Adrenal gland (tissue), 12 donors: ENCODE data around the gene CFTR. TPM values are rescaled to one million over a fixed set of nuclear protein-coding genes. Genes with fewer than 3 reads are reported as not detected.

ENCODE experiments used
- DNase-seq, 7 donors: peaks; one replicate each; pipeline ENCODE4 v3.0.0-alpha.2; 2019 to 2020
- H3K27ac ChIP-seq, 5 donors: fragments of 200-600 bp; sonication (generic) in 4 of 5; 1 replicate in 3 of 5; 2 replicates in 2 of 5; pipeline versions ENCODE4 v1.5.1 to v1.8.0; 2016 to 2020; ENCODE audit warnings: mild to moderate bottlenecking in 1 of 5
- H3K27me3 ChIP-seq: fragments of 200-600 bp; 2 replicates; pipeline ENCODE4 v1.8.0; 2021
- H3K36me3 ChIP-seq, 2 donors: fragments of 200-600 bp; replicated peaks in 1 of 2; 1 replicate in 1 of 2; 2 replicates in 1 of 2; pipeline versions ENCODE4 v1.5.1 to v1.8.0; 2018 to 2022
- H3K4me1 ChIP-seq, 2 donors: fragments of 200-600 bp; replicated peaks in 1 of 2; 1 replicate in 1 of 2; 2 replicates in 1 of 2; pipeline versions ENCODE4 v1.5.1 to v1.8.0; 2018 to 2021
- H3K4me3 ChIP-seq, 4 donors: fragments of 200-600 bp; sonication (generic) in 3 of 4; one replicate each; pipeline ENCODE4 v1.5.1; 2016 to 2018
- H3K9me3 ChIP-seq, 3 donors: fragments of 200-600 bp; sonication (generic) in 1 of 3; replicated peaks in 1 of 3; 1 replicate in 2 of 3; 2 replicates in 1 of 3; pipeline versions ENCODE4 v1.5.1 to v1.8.0; 2016 to 2021
- CTCF ChIP-seq, 6 experiments: fragments of 450-650 bp in 4 of 6; fragments of 200-600 bp in 2 of 6; sonication (generic) in 1 of 6; IDR thresholded peaks; 1 replicate in 5 of 6; 2 replicates in 1 of 6; pipeline versions ENCODE4 v1.5.1 to v1.8.0; 2016 to 2021; ENCODE audit warnings: antibody characterized with exemption in 6 of 6, mild to moderate bottlenecking in 2 of 6, moderate library complexity in 1 of 6
- POLR2A ChIP-seq, 2 donors: fragments of 450-650 bp; IDR thresholded peaks; one replicate each; pipeline ENCODE4 v1.6.1; 2017; ENCODE audit warnings: antibody characterized with exemption in 2 of 2, mild to moderate bottlenecking in 2 of 2, moderate library complexity in 1 of 2
- WGBS, 4 donors: extraction: QIAGEN DNeasy Blood & Tissue Kit in 2 of 4; methylation state at CpG; one replicate each; pipeline versions ENCODE4 v1.1.5 to v1.1.7; 2013 to 2017; 5-methylcytosine and 5-hydroxymethylcytosine counted together
- intact Hi-C, 2 donors: fragments of 100-400 bp; cut with DNase I; formaldehyde crosslinking; loops; one replicate each; pipeline versions ENCODE4 v1.14.1 to v1.15.0; 2022 to 2023
- polyA plus RNA-seq, 3 donors: library from polyadenylated mRNA; stranded (reverse); fragments of 200-250 nt in 2 of 3; fragments of 350-450 nt in 1 of 3; fragmentation: Illumina TruSeq in 1 of 3; extraction: RNeasy Lipid Tissue Mini Kit (QIAGEN cat#74804) in 1 of 3; gene quantifications; one replicate each; pipeline ENCODE4 v1.2.3, GENCODE V29; 2013 to 2014
- total RNA-seq, 9 donors: library from RNA; depleted of rRNA in 4 of 9; stranded (reverse); fragments of >200 nt in 4 of 9; fragments of 120-200 nt in 1 of 9; fragmentation: NEBNext Ultra II Directional in 1 of 9; extraction: Animal tissue kit (Norgen Biotek cat#: 25700) in 1 of 9; gene quantifications; one replicate each; pipeline versions ENCODE4 v1.1.0 to v1.2.4, GENCODE V29; 2013 to 2023
- donor health status: healthy with polysubstance abuse.
- donor health status: Bipolar disorder and iron deficiency.
- donor health status: DM: yes; HTN: yes; CAD: no.
- donor health status: DM: no; HTN: no; CAD: no.
- donor health status: DM: no; HTN: no; CAD: no.
- donor health status: DM: yes; HTN: yes; CAD: no.

CFTR gene
- total and polyA plus RNA-seq, 12 donors: 0.07 to 0.22 (median 0.08) TPM; not detected in 9

GRCh38 chr7:117682681-117683385 lies 203.0 kb downstream of the CFTR start:
- DNase-seq: peak in 3 of 7 donors; percentile 7 to 37 (median 17)

GRCh38 chr7:117683430-117684175 lies 203.8 kb downstream of the CFTR start:
- Histone ChIP-seq H3K4me3 (no peak overlapping the region), H3K36me3 (no peaks in the 10 kb centered on the region), H3K9me3 (no peaks in the 10 kb centered on the region), H3K4me1 (no peaks in the 10 kb centered on the region), H3K27me3 (no peaks in the 10 kb centered on the region), H3K27ac (no peak overlapping the region)
- intact Hi-C loops: no loop called here
- TF ChIP-seq CTCF (IDR thresholded peaks at IDR 0.05) (no peak), POLR2A (IDR thresholded peaks at IDR 0.05) (no peak)
- DNase-seq: no peak
- 70 to 83% (median 78%) methylated on average over 8 of the region's 8 CpGs for WGBS, 4 donors

More at GRCh38 chr7:117682681-117683385, 203.0 kb downstream of the CFTR start:
- TF ChIP-seq CTCF (IDR thresholded peaks at IDR 0.05) (no peak), POLR2A (IDR thresholded peaks at IDR 0.05) (no peak)
- intact Hi-C loops: no loop called here
- WGBS, 4 donors: 42 to 54% (median 45%) methylated on average over 5 of the region's 5 CpGs
- Histone ChIP-seq H3K27me3 (peaks cover 2% of the 10 kb centered on the region), H3K27ac (no peak overlapping the region), H3K4me1 (no peaks in the 10 kb centered on the region), H3K36me3 (no peaks in the 10 kb centered on the region), H3K9me3 (no peaks in the 10 kb centered on the region), H3K4me3 (no peak overlapping the region)

GRCh38 chr7:117685795-117686194 lies 206.0 kb downstream of the CFTR start:
- DNase-seq: no peak
- Histone ChIP-seq H3K4me1 (no peaks in the 10 kb centered on the region), H3K27ac (no peak overlapping the region), H3K27me3 (no peaks in the 10 kb centered on the region), H3K9me3 (no peaks in the 10 kb centered on the region), H3K4me3 (no peak overlapping the region), H3K36me3 (no peaks in the 10 kb centered on the region)
- intact Hi-C loops: no loop called here
- TF ChIP-seq POLR2A (IDR thresholded peaks at IDR 0.05): no peak

- Histone ChIP-seq H3K9me3 (no peaks in the 10 kb centered on the region), H3K36me3 (no peaks in the 10 kb centered on the region), H3K4me1 (no peaks in the 10 kb centered on the region), H3K27ac (no peak overlapping the region), H3K27me3 (no peaks in the 10 kb centered on the region), H3K4me3 (no peak overlapping the region)
- TF ChIP-seq CTCF (IDR thresholded peaks at IDR 0.05) (no peak), POLR2A (IDR thresholded peaks at IDR 0.05) (no peak)
- intact Hi-C loops: no loop called here
- no peak for DNase-seq
Observed at GRCh38 chr7:117686311-117686935, 206.6 kb downstream of the CFTR start.
